Heart right ventricle (tissue), 12 donors: ENCODE data around the gene ZNF226. TPM values are rescaled to one million over a fixed set of nuclear protein-coding genes. Genes with fewer than 3 reads are reported as not detected.

ENCODE experiments used
- polyA plus RNA-seq, 2 donors: library from polyadenylated mRNA; stranded (reverse); fragments of 200-250 nt; gene quantifications; one replicate each; pipeline ENCODE4 v1.2.3, GENCODE V29; 2013
- total RNA-seq, 10 donors: library from RNA; stranded (reverse); fragmentation: NEBNext Ultra II Directional in 3 of 10; extraction: Animal tissue kit (Norgen Biotek cat#: 25700) in 3 of 10; gene quantifications; one replicate each; pipeline versions ENCODE4 v1.2.1 to v1.2.4, GENCODE V29; 2021 to 2023
- donor health status: ischemic (EF 13 %, LVEDD 7.1; RV severe dilation, severe dysfunction).
- donor health status: healthy with polysubstance abuse.
- donor health status: DM: no; HTN: yes; CAD: no.
- donor health status: DM: no; HTN: no; CAD: no.
- donor health status: ischemic (EF 25% LVEDD 6.9; RV normal size, moderate dysfunction).
- donor health status: ischemic (EF 25% LVEDD 5.7; RV mildly dilated, moderate dysfunction).
- donor health status: healthy.
- donor health status: nonischemic (EF 11% LVEDD 7.7; RV severe dilation, severe dysfunction).
- donor health status: DM: yes; HTN: yes; CAD: no.
- donor health status: PGD.
- donor health status: ischemic (EF 29% LVEDD 5.4; RV normal size, mild dysfunction).
- donor health status: nonischemic (EF 23%, LVEDD 6.1; RV moderate dilation, normal function).

ZNF226 gene
- total and polyA plus RNA-seq, 12 donors, result 14.6 to 30.6 (median 21.7) TPM

Other genes starting within 250 kb of the ZNF226 start
- 10 to 100 TPM in 1 of 10 donors, 1 to 10 TPM in 9; 7.0 to 10.7 (median 8.0) TPM for gene ZNF45, start 229.8 kb upstream of the ZNF226 start, total RNA-seq
- 1 to 10 TPM; 2.9 to 4.7 TPM for gene ZNF45, start 229.8 kb upstream of the ZNF226 start, polyA plus RNA-seq
- gene ZNF221, start 213.9 kb upstream of the ZNF226 start, total RNA-seq, result 1 to 10 TPM; 3.0 to 6.7 (median 5.0) TPM
- 1 to 10 TPM; 1.1 to 3.1 TPM for gene ZNF221, start 213.9 kb upstream of the ZNF226 start, polyA plus RNA-seq
- gene ZNF155, start 180.9 kb upstream of the ZNF226 start, total RNA-seq, result 1 to 10 TPM; 1.5 to 7.8 (median 6.9) TPM
- 1 to 10 TPM; 4.3 to 9.1 TPM for gene ZNF155, start 180.9 kb upstream of the ZNF226 start, polyA plus RNA-seq
- 1 to 10 TPM; 1.6 to 4.3 (median 3.4) TPM for gene ZNF230, start 162.1 kb upstream of the ZNF226 start, total RNA-seq
- 1 to 10 TPM; 1.4 to 2.3 TPM for gene ZNF230, start 162.1 kb upstream of the ZNF226 start, polyA plus RNA-seq
- gene ZNF222, start 139.7 kb upstream of the ZNF226 start, total RNA-seq, result 1 to 10 TPM; 2.1 to 5.1 (median 3.6) TPM
- 1 to 10 TPM; 4.2 to 5.8 TPM for gene ZNF222, start 139.7 kb upstream of the ZNF226 start, polyA plus RNA-seq
- gene ZNF223, start 113.1 kb upstream of the ZNF226 start, total RNA-seq, result 1 to 10 TPM; 2.3 to 5.4 (median 3.2) TPM
- 1 to 10 TPM; 2.8 to 4.8 TPM for gene ZNF223, start 113.1 kb upstream of the ZNF226 start, polyA plus RNA-seq
- gene ZNF284, start 92.9 kb upstream of the ZNF226 start, total RNA-seq, result 1 to 10 TPM; 1.2 to 2.6 (median 1.8) TPM
- 1 to 10 TPM in 1 of 2 donors, under 1 TPM in 1; 0.65 to 1.8 TPM for gene ZNF284, start 92.9 kb upstream of the ZNF226 start, polyA plus RNA-seq
- 10 to 100 TPM in 8 of 10 donors, 1 to 10 TPM in 2; 8.1 to 16.0 (median 13.3) TPM for gene ZNF224, start 70.7 kb upstream of the ZNF226 start, total RNA-seq
- 10 to 100 TPM in 1 of 2 donors, 1 to 10 TPM in 1; 5.1 to 27.8 TPM for gene ZNF224, start 70.7 kb upstream of the ZNF226 start, polyA plus RNA-seq
- 1 to 10 TPM; 2.3 to 5.0 (median 3.2) TPM for gene ZNF225, start 51.7 kb upstream of the ZNF226 start, total RNA-seq
- gene ZNF225, start 51.7 kb upstream of the ZNF226 start, polyA plus RNA-seq, result 1 to 10 TPM; 1.2 to 2.0 TPM
- gene ZNF234, start 23.5 kb upstream of the ZNF226 start, total RNA-seq, result 10 to 100 TPM in 3 of 10 donors, 1 to 10 TPM in 7; 8.0 to 13.4 (median 9.0) TPM
- gene ZNF234, start 23.5 kb upstream of the ZNF226 start, polyA plus RNA-seq, result 1 to 10 TPM; 2.2 to 6.4 TPM
- 10 to 100 TPM; 10.6 to 18.1 (median 12.6) TPM for gene ZNF227, start 47.4 kb downstream of the ZNF226 start, total RNA-seq
- 1 to 10 TPM; 4.0 to 4.5 TPM for gene ZNF227, start 47.4 kb downstream of the ZNF226 start, polyA plus RNA-seq
- 10 to 100 TPM in 1 of 10 donors, 1 to 10 TPM in 9; 4.9 to 10.2 (median 6.8) TPM for gene ZNF233, start 94.8 kb downstream of the ZNF226 start, total RNA-seq
- gene ZNF233, start 94.8 kb downstream of the ZNF226 start, polyA plus RNA-seq, result 1 to 10 TPM in 1 of 2 donors, under 1 TPM in 1; 0.67 to 6.0 TPM
- 1 to 10 TPM; 2.4 to 5.1 (median 3.6) TPM for gene ZNF235, start 139.9 kb downstream of the ZNF226 start, total RNA-seq
- gene ZNF235, start 139.9 kb downstream of the ZNF226 start, polyA plus RNA-seq, result 1 to 10 TPM; 1.2 to 6.4 TPM
- gene ZNF112, start 191.6 kb downstream of the ZNF226 start, total RNA-seq, result 1 to 10 TPM; 2.6 to 6.4 (median 5.0) TPM
- gene ZNF112, start 191.6 kb downstream of the ZNF226 start, polyA plus RNA-seq, result 1 to 10 TPM; 1.5 to 1.6 TPM
- 1 to 10 TPM; 3.3 to 5.0 (median 3.8) TPM for gene ZNF285, start 236.5 kb downstream of the ZNF226 start, total RNA-seq
- gene ZNF285, start 236.5 kb downstream of the ZNF226 start, polyA plus RNA-seq, result 1 to 10 TPM; 2.0 to 4.5 TPM